ENCODE data around the gene CCDC188. TPM values are rescaled to one million over a fixed set of nuclear protein-coding genes. Genes with fewer than 3 reads are reported as not detected.

CCDC188 gene
- total and polyA plus RNA-seq, 9 of the 15 experiments (the other 6 are each of a cell fraction or from before 2014, with no cell fraction given) = not detected

- TF ChIP-seq, protein P1, sequence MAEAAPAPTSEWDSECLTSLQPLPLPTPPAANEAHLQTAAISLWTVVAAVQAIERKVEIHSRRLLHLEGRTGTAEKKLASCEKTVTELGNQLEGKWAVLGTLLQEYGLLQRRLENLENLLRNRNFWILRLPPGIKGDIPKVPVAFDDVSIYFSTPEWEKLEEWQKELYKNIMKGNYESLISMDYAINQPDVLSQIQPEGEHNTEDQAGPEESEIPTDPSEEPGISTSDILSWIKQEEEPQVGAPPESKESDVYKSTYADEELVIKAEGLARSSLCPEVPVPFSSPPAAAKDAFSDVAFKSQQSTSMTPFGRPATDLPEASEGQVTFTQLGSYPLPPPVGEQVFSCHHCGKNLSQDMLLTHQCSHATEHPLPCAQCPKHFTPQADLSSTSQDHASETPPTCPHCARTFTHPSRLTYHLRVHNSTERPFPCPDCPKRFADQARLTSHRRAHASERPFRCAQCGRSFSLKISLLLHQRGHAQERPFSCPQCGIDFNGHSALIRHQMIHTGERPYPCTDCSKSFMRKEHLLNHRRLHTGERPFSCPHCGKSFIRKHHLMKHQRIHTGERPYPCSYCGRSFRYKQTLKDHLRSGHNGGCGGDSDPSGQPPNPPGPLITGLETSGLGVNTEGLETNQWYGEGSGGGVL (CRISPR knock-in tag; IDR thresholded peaks at IDR 0.05) = 0 out of 2 replicates have a peak, but pooled peaks have one; percentile 21
- TF ChIP-seq ZBTB40 (IDR thresholded peaks at IDR 0.05) = no peak
- peak; percentile 63; the same call in 1 of the 2 replicates for TF ChIP-seq ZBTB40 (CRISPR knock-in tag; IDR thresholded peaks at IDR 0.05)
- TF ChIP-seq POLR2A (conservative IDR thresholded peaks at IDR 0.05) = peak; percentile 87
- peak; percentile 79; the same call in 1 of the 2 replicates for TF ChIP-seq POLR2AphosphoS5 (IDR thresholded peaks at IDR 0.05; ENCODE audit: control insufficient read depth, insufficient read depth, low read depth, low read length)
- 0 out of 4 replicates have a peak, but pooled peaks of 1 of the 2 experiments have one; percentile 15 for TF ChIP-seq SIN3A (IDR thresholded peaks at IDR 0.05; ENCODE audit: borderline replicate concordance in 2 of 2, control insufficient read depth in 1 of 2, low read depth in 2 of 2, low read length in 2 of 2)
- peak; percentile 71 for TF ChIP-seq RBFOX2 (IDR thresholded peaks at IDR 0.05; ENCODE audit: low read depth, low read length)
- TF ChIP-seq ZFPM2 (CRISPR knock-in tag; IDR thresholded peaks at IDR 0.05) = 0 out of 2 replicates have a peak, but pooled peaks have one; percentile 16
- peak; percentile 56; the same call in 1 of the 2 replicates for TF ChIP-seq CBX1 (IDR thresholded peaks at IDR 0.05; ENCODE audit: low read depth)
- 0 out of 2 replicates have a peak, but pooled peaks have one; percentile 8 for TF ChIP-seq ZSCAN29 (IDR thresholded peaks at IDR 0.05)
- peak; percentile 83; the same call in 1 of the 2 replicates for TF ChIP-seq THRAP3 (IDR thresholded peaks at IDR 0.05; ENCODE audit: borderline replicate concordance)
- 0 out of 2 replicates have a peak, but pooled peaks have one; percentile 13 for TF ChIP-seq ZNF395 (CRISPR knock-in tag; IDR thresholded peaks at IDR 0.05)
- TF ChIP-seq CREBBP (IDR thresholded peaks at IDR 0.05; ENCODE audit: low read depth, low read length) = no peak
Observed at GRCh38 chr22:20127318-20127868, 23.5 kb downstream of the CCDC188 start (continued).
